GM23338 (cell line): ENCODE results near the gene DET1. TPM values are rescaled to one million over a fixed set of nuclear protein-coding genes. Genes with fewer than 3 reads are reported as not detected.

Experiments
- ATAC-seq: fragments of 200-7000 bp; cut with Tn5 transposase; 3 replicates; pipeline ENCODE4 v1.9.1; 2020
- DNase-seq: peaks from one replicate; pipeline ENCODE4 v3.0.0-alpha.2; 2015; ENCODE audit warnings: low spot score
- H2AFZ ChIP-seq: fragments of 200-600 bp; sonication (generic); 2 replicates; pipeline ENCODE4 v1.8.0; 2016; ENCODE audit warnings: antibody characterized with exemption, mild to moderate bottlenecking, moderate library complexity
- H3F3A ChIP-seq: fragments of 200-600 bp; sonication (generic); replicated peaks from 2 replicates; pipeline ENCODE4 v1.8.0; 2017; ENCODE audit warnings: antibody characterized with exemption, mixed run types, low read depth
- H3K27ac ChIP-seq: fragments of 200-600 bp; sonication (generic); 2 replicates; pipeline ENCODE4 v1.6.1; 2016; ENCODE audit warnings: low read depth
- H3K27me3 ChIP-seq: fragments of 200-600 bp; sonication (generic); 2 replicates; pipeline ENCODE4 v1.8.0; 2016; ENCODE audit warnings: mild to moderate bottlenecking, mixed run types, moderate library complexity; ENCODE audit not compliant: insufficient read depth
- H3K36me3 ChIP-seq: fragments of 200-600 bp; sonication (generic); 2 replicates; pipeline ENCODE4 v1.8.0; 2016; ENCODE audit warnings: mild to moderate bottlenecking; ENCODE audit not compliant: insufficient read depth
- H3K4me1 ChIP-seq: fragments of 200-600 bp; sonication (generic); 2 replicates; pipeline ENCODE4 v1.8.0; 2016; ENCODE audit warnings: mild to moderate bottlenecking, moderate library complexity; ENCODE audit not compliant: insufficient read depth
- H3K4me2 ChIP-seq: fragments of 200-600 bp; sonication (generic); 2 replicates; pipeline ENCODE4 v1.7.1; 2017; ENCODE audit warnings: mixed run types
- H3K4me3 ChIP-seq: fragments of 200-600 bp; sonication (generic); 2 replicates; pipeline ENCODE4 v1.6.1; 2016; ENCODE audit warnings: mixed run types
- H3K79me2 ChIP-seq: fragments of 200-600 bp; sonication (generic); replicated peaks from 2 replicates; pipeline ENCODE4 v1.8.0; 2017; ENCODE audit warnings: mild to moderate bottlenecking; ENCODE audit not compliant: insufficient read depth
- H3K9me2 ChIP-seq: fragments of 200-600 bp; sonication (generic); 2 replicates; pipeline ENCODE4 v1.8.0; 2017; ENCODE audit not compliant: insufficient read depth
- H4K20me1 ChIP-seq: fragments of 200-600 bp; sonication (generic); replicated peaks from 2 replicates; pipeline ENCODE4 v1.8.0; 2017; ENCODE audit warnings: mild to moderate bottlenecking; ENCODE audit not compliant: insufficient read depth
- H3K27ac Mint-ChIP-seq: 2 replicates; pipeline ENCODE4 v1.8.0; 2020; ENCODE audit warnings: inconsistent platforms, mild to moderate bottlenecking, moderate library complexity, mixed read lengths
- H3K27me3 Mint-ChIP-seq: 3 replicates; pipeline ENCODE4 v1.8.0; 2022; ENCODE audit warnings: low read depth, mild to moderate bottlenecking, moderate library complexity, mixed read lengths, inconsistent platforms; ENCODE audit not compliant: insufficient read depth, poor library complexity
- H3K36me3 Mint-ChIP-seq: 3 replicates; pipeline ENCODE4 v1.8.0; 2021; ENCODE audit warnings: low read depth, mild to moderate bottlenecking, inconsistent platforms, moderate library complexity, mixed read lengths
- H3K4me1 Mint-ChIP-seq: 3 replicates; pipeline ENCODE4 v1.8.0; 2020; ENCODE audit warnings: mild to moderate bottlenecking, inconsistent platforms, mixed read lengths
- H3K4me3 Mint-ChIP-seq: 3 replicates; pipeline ENCODE4 v1.8.0; 2021; ENCODE audit warnings: moderate library complexity, mild to moderate bottlenecking, inconsistent platforms, mixed read lengths
- H3K9me3 Mint-ChIP-seq: 3 replicates; pipeline ENCODE4 v1.8.0; 2020; ENCODE audit warnings: moderate library complexity, mild to moderate bottlenecking, inconsistent platforms, mixed read lengths
- CREB1 ChIP-seq: fragments of 250-450 bp; sonication (Bioruptor Pico); IDR thresholded peaks from 2 replicates; pipeline ENCODE4 v1.5.0; 2020; ENCODE audit warnings: low read depth, mild to moderate bottlenecking, moderate library complexity
- CTCF ChIP-seq, 2 experiments: fragments of 200-600 bp in 1 of 2; sonication (generic) in 1 of 2; conservative IDR thresholded peaks; 2 replicates each; pipeline versions ENCODE4 v1.5.1 to v1.6.1; 2016 to 2017; ENCODE audit warnings: antibody characterized with exemption in 2 of 2, low read depth in 2 of 2, mild to moderate bottlenecking in 2 of 2, moderate library complexity in 1 of 2
- ETS1 ChIP-seq: IDR thresholded peaks from 2 replicates; pipeline ENCODE4 v1.6.1; 2016; ENCODE audit warnings: antibody characterized with exemption
- EZH2 ChIP-seq: fragments of 200-600 bp; sonication (generic); IDR thresholded peaks from one replicate; pipeline ENCODE4 v1.8.0; 2017; ENCODE audit warnings: antibody characterized with exemption, mild to moderate bottlenecking, low read depth; ENCODE audit not compliant: unreplicated experiment
- EZH2phosphoT487 ChIP-seq: fragments of 200-600 bp; sonication (generic); IDR thresholded peaks from one replicate; pipeline ENCODE4 v1.8.1; 2018; ENCODE audit warnings: antibody characterized with exemption; ENCODE audit not compliant: unreplicated experiment
- JUNB ChIP-seq: IDR thresholded peaks from one replicate; pipeline ENCODE4 v1.6.1; 2016; ENCODE audit warnings: antibody characterized with exemption; ENCODE audit not compliant: unreplicated experiment
- NANOG ChIP-seq: IDR thresholded peaks from 2 replicates; pipeline ENCODE4 v1.6.1; 2016; ENCODE audit warnings: antibody characterized with exemption, borderline replicate concordance
- POLR2AphosphoS5 ChIP-seq: IDR thresholded peaks from 2 replicates; pipeline ENCODE4 v1.6.1; 2016; ENCODE audit warnings: antibody characterized with exemption, low read depth
- REST ChIP-seq: IDR thresholded peaks from one replicate; pipeline ENCODE4 v1.6.1; 2018; ENCODE audit warnings: antibody characterized with exemption; ENCODE audit not compliant: unreplicated experiment
- STAT1 ChIP-seq: IDR thresholded peaks from one replicate; pipeline ENCODE4 v1.6.1; 2016; ENCODE audit warnings: antibody characterized with exemption; ENCODE audit not compliant: unreplicated experiment
- ZNF114 ChIP-seq: fragments of 250-450 bp; sonication (Bioruptor Pico); IDR thresholded peaks from 2 replicates; pipeline ENCODE4 v1.5.0; 2020; ENCODE audit warnings: mild to moderate bottlenecking, moderate library complexity
- ZNF331 ChIP-seq: fragments of 250-450 bp; sonication (Bioruptor Pico); IDR thresholded peaks from 2 replicates; pipeline ENCODE4 v1.5.0; 2020; ENCODE audit warnings: low read depth, mild to moderate bottlenecking, moderate library complexity
- polyA plus RNA-seq: library from polyadenylated mRNA; unstranded; fragments of >200 nt; fragmentation: Nextera tagmentation; extraction: Ambion mirVana; gene quantifications from 2 replicates; pipeline ENCODE4 v1.2.1, GENCODE V29; 2016
- total RNA-seq: library from RNA; depleted of rRNA; stranded (reverse); fragments of >200 nt; shearing (Covaris generic); gene quantifications from 2 replicates; pipeline ENCODE4 v1.2.3, GENCODE V29; 2014

Gene DET1
- total and polyA plus RNA-seq, 2 experiments from 2014 or later = 4.2 to 8.6 TPM

GRCh38 chr15:88529021-88529630 lies 17.4 kb downstream of the DET1 start (continued):
- TF ChIP-seq ETS1 (no peak), STAT1 (no peak), CTCF (conservative IDR thresholded peaks at IDR 0.05; ENCODE audit: low read depth in 2 of 2) (no peak), EZH2 (no peak), POLR2AphosphoS5 (no peak), CREB1 (no peak), NANOG (no peak), REST (no peak), JUNB (no peak), EZH2phosphoT487 (no peak), ZNF331 (no peak)

GRCh38 chr15:88526247-88526879 lies 20.1 kb downstream of the DET1 start:
- peaks cover 46% of the 10 kb centered on the region; the same call in 2 of the 3 replicates for H3K36me3 Mint-ChIP-seq

More at GRCh38 chr15:88526247-88526879, 20.1 kb downstream of the DET1 start:
- no peak overlapping the region for H3K27ac Mint-ChIP-seq
- H3K4me3 Mint-ChIP-seq = no peak overlapping the region
- no peak for ATAC-seq
- Histone ChIP-seq H3K36me3 (no peaks in the 10 kb centered on the region), H3K27me3 (no peaks in the 10 kb centered on the region), H3K4me1 (no peaks in the 10 kb centered on the region), H3K9me2 (no peaks in the 10 kb centered on the region; the same call in 1 of the 2 replicates), H3K4me3 (no peak overlapping the region), H3K4me2 (no peak overlapping the region), H3K27ac (no peak overlapping the region), H4K20me1 (no peaks in the 10 kb centered on the region), H2AFZ (no peak overlapping the region), H3K79me2 (no peaks in the 10 kb centered on the region), H3F3A (no peaks in the 10 kb centered on the region)
- no peak for DNase-seq
- H3K27me3 Mint-ChIP-seq = peaks cover 6% of the 10 kb centered on the region
- TF ChIP-seq ZNF114 (CRISPR knock-in tag) (no peak), REST (no peak), EZH2phosphoT487 (no peak), NANOG (no peak)
- peaks cover 7% of the 10 kb centered on the region; the same call in 2 of the 3 replicates for H3K9me3 Mint-ChIP-seq
- no peaks in the 10 kb centered on the region for H3K4me1 Mint-ChIP-seq
